Measurements from ENCODE around the gene IFITM2.

The IFITM2 gene

GRCh38 chr11:293271-293851 lies 14.3 kb upstream of the IFITM2 start:
- Histone ChIP-seq H3K9me3 (replicated peaks; ENCODE audit: insufficient read depth, low read length) (no peaks in the 10 kb centered on the region), H3K27ac (ENCODE audit: low read length) (no peak overlapping the region), H3K27me3 (replicated peaks; ENCODE audit: insufficient read depth, low read length) (peaks cover 10% of the 10 kb centered on the region), H3K36me3 (replicated peaks; ENCODE audit: insufficient read depth, low read length) (no peaks in the 10 kb centered on the region), H3K79me2 (ENCODE audit: low read length) (no peaks in the 10 kb centered on the region), H3K4me2 (ENCODE audit: low read depth, low read length) (no peak overlapping the region), H3F3A (ENCODE audit: insufficient read depth, low read length) (no peaks in the 10 kb centered on the region), H3K4me3 (ENCODE audit: low read length) (no peak overlapping the region), H3K4me1 (ENCODE audit: low read length) (no peaks in the 10 kb centered on the region), H3K9ac (ENCODE audit: low read length) (no peak overlapping the region), H3K9me2 (replicated peaks; ENCODE audit: insufficient read depth, low read length) (no peaks in the 10 kb centered on the region), H4K20me1 (ENCODE audit: insufficient read depth, low read length) (no peaks in the 10 kb centered on the region), H2AFZ (ENCODE audit: low read length) (no peak overlapping the region)
- DNase-seq, result no peak
- no peak for TF ChIP-seq EZH2 (optimal IDR thresholded peaks at IDR 0.05; ENCODE audit: low read depth, low read length)

DNA sequence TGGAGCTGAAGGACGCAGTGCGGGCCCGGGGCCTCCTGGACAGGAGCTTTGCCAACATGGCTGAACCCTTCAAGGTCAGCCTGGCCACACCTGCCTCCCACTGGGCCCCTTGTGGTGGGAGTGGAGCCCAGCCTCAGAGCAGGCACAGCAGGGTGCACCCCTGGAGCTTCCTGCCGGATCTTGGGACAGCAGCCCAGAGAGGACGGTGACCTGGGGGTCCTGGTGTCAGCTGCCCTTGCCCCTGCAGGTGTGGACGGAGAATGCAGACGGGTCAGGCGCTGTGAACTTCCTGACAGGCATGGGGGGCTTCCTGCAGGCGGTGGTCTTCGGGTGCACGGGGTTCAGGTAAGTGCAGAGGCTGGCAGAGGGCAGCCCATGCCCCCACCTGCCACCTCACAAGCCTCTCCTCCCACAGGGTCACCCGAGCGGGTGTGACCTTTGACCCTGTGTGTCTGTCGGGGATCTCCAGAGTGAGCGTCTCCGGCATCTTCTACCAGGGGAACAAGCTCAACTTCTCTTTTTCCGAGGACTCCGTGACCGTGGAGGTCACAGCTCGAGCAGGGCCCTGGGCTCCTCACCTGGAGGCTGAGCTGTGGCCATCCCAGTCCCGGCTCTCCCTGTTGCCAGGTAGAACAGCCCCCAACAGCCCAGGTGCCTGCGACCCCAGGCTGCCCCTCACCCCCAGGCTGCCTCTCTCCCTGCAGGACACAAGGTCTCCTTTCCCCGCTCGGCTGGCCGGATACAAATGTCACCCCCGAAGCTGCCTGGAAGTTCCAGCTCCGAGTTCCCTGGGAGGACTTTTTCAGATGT lies 13.6 kb upstream of the IFITM2 start:
- DNase-seq, result no peak
- TF ChIP-seq CTCF (IDR thresholded peaks at IDR 0.05; ENCODE audit: low read length) (no peak), EZH2phosphoT487 (IDR thresholded peaks at IDR 0.05; ENCODE audit: low read length) (no peak), EZH2 (optimal IDR thresholded peaks at IDR 0.05; ENCODE audit: low read depth, low read length) (no peak)
- Histone ChIP-seq H3K79me2 (ENCODE audit: low read length) (no peaks in the 10 kb centered on the region), H3K4me1 (ENCODE audit: low read length) (no peaks in the 10 kb centered on the region), H3K9me3 (replicated peaks; ENCODE audit: insufficient read depth, low read length) (no peaks in the 10 kb centered on the region), H3F3A (ENCODE audit: insufficient read depth, low read length) (no peaks in the 10 kb centered on the region), H3K4me2 (ENCODE audit: low read depth, low read length) (no peak overlapping the region), H3K4me3 (ENCODE audit: low read length) (no peak overlapping the region), H3K9me2 (replicated peaks; ENCODE audit: insufficient read depth, low read length) (no peaks in the 10 kb centered on the region), H3K27ac (ENCODE audit: low read length) (no peak overlapping the region), H3K27me3 (replicated peaks; ENCODE audit: insufficient read depth, low read length) (peaks cover 13% of the 10 kb centered on the region), H2AFZ (ENCODE audit: low read length) (no peak overlapping the region), H3K36me3 (replicated peaks; ENCODE audit: insufficient read depth, low read length) (no peaks in the 10 kb centered on the region), H3K9ac (ENCODE audit: low read length) (no peak overlapping the region), H4K20me1 (ENCODE audit: insufficient read depth, low read length) (no peaks in the 10 kb centered on the region)

GRCh38 chr11:294780-295179 lies 12.8 kb upstream of the IFITM2 start:
- H3K9me2 ChIP-seq (replicated peaks; ENCODE audit: insufficient read depth, low read length), result no peaks in the 10 kb centered on the region
- no peak for TF ChIP-seq CTCF (IDR thresholded peaks at IDR 0.05; ENCODE audit: low read length)
- TF ChIP-seq EZH2phosphoT487 (IDR thresholded peaks at IDR 0.05; ENCODE audit: low read length), result no peak
- TF ChIP-seq EZH2 (optimal IDR thresholded peaks at IDR 0.05; ENCODE audit: low read depth, low read length), result no peak
- no peaks in the 10 kb centered on the region for H4K20me1 ChIP-seq (ENCODE audit: insufficient read depth, low read length)
- H3K27me3 ChIP-seq (replicated peaks; ENCODE audit: insufficient read depth, low read length), result peaks cover 20% of the 10 kb centered on the region
- H3K36me3 ChIP-seq (replicated peaks; ENCODE audit: insufficient read depth, low read length), result no peaks in the 10 kb centered on the region
- no peaks in the 10 kb centered on the region for H3K4me1 ChIP-seq (ENCODE audit: low read length)
- no peaks in the 10 kb centered on the region for H3F3A ChIP-seq (ENCODE audit: insufficient read depth, low read length)
- no peak overlapping the region for H3K9ac ChIP-seq (ENCODE audit: low read length)
- H3K4me3 ChIP-seq (ENCODE audit: low read length), result no peak overlapping the region
- no peak overlapping the region for H3K4me2 ChIP-seq (ENCODE audit: low read depth, low read length)
- no peak overlapping the region for H2AFZ ChIP-seq (ENCODE audit: low read length)
- H3K79me2 ChIP-seq (ENCODE audit: low read length), result no peaks in the 10 kb centered on the region
- no peak overlapping the region for H3K27ac ChIP-seq (ENCODE audit: low read length)
- no peak for DNase-seq
- H3K9me3 ChIP-seq (replicated peaks; ENCODE audit: insufficient read depth, low read length), result no peaks in the 10 kb centered on the region

Data from MM.1S (cell line).